Spinal cord (tissue), 10 donors: Measurements from ENCODE around the gene SLC66A1. TPM values are rescaled to one million over a fixed set of nuclear protein-coding genes. Genes with fewer than 3 reads are reported as not detected.

Source experiments
- DNase-seq, 6 donors: peaks; one replicate each; pipeline versions ENCODE4 v3.0.0 to v3.0.0-alpha.2; 2013 to 2015; ENCODE audit warnings: low spot score in 6 of 6, low read depth in 4 of 6
- H3K27ac ChIP-seq: one replicate; pipeline ENCODE4 v1.5.1; 2013; ENCODE audit warnings: low read depth, low read length, control low read depth
- H3K27me3 ChIP-seq: one replicate; pipeline ENCODE4 v1.6.1; 2013; ENCODE audit warnings: low read length; ENCODE audit not compliant: control insufficient read depth, insufficient read depth
- H3K36me3 ChIP-seq: one replicate; pipeline ENCODE4 v1.6.1; 2013; ENCODE audit warnings: low read length; ENCODE audit not compliant: control insufficient read depth, insufficient read depth
- H3K4me1 ChIP-seq: one replicate; pipeline ENCODE4 v1.6.1; 2013; ENCODE audit warnings: low read length; ENCODE audit not compliant: control insufficient read depth, insufficient read depth
- H3K4me3 ChIP-seq: one replicate; pipeline ENCODE4 v1.5.1; 2013; ENCODE audit warnings: low read depth, low read length, control low read depth
- H3K9me3 ChIP-seq: one replicate; pipeline ENCODE4 v1.6.1; 2013; ENCODE audit warnings: low read length; ENCODE audit not compliant: control insufficient read depth, insufficient read depth
- WGBS: methylation state at CpG from one replicate; pipeline ENCODE4 v1.1.5; 2013; ENCODE audit warnings: missing lambda C conversion rate; ENCODE audit not compliant: insufficient coverage; 5-methylcytosine and 5-hydroxymethylcytosine counted together
- polyA plus RNA-seq, 2 donors: library from polyadenylated mRNA; unstranded; fragments of 120-200 nt; gene quantifications; one replicate each; pipeline ENCODE4 v1.2.1, GENCODE V29; 2013; ENCODE audit not compliant: insufficient read length in 2 of 2
- total RNA-seq, 2 donors: library from RNA; depleted of rRNA in 1 of 2; stranded (reverse); fragments of 120-200 nt in 1 of 2; fragments of >200 nt in 1 of 2; gene quantifications; one replicate each; pipeline versions ENCODE4 v1.2.3 to v1.2.4, GENCODE V29; 2013 to 2014
- donor health status: healthy.

Gene SLC66A1
- total and polyA plus RNA-seq, 4 donors: 12.2 to 24.0 (median 19.5) TPM

DNA sequence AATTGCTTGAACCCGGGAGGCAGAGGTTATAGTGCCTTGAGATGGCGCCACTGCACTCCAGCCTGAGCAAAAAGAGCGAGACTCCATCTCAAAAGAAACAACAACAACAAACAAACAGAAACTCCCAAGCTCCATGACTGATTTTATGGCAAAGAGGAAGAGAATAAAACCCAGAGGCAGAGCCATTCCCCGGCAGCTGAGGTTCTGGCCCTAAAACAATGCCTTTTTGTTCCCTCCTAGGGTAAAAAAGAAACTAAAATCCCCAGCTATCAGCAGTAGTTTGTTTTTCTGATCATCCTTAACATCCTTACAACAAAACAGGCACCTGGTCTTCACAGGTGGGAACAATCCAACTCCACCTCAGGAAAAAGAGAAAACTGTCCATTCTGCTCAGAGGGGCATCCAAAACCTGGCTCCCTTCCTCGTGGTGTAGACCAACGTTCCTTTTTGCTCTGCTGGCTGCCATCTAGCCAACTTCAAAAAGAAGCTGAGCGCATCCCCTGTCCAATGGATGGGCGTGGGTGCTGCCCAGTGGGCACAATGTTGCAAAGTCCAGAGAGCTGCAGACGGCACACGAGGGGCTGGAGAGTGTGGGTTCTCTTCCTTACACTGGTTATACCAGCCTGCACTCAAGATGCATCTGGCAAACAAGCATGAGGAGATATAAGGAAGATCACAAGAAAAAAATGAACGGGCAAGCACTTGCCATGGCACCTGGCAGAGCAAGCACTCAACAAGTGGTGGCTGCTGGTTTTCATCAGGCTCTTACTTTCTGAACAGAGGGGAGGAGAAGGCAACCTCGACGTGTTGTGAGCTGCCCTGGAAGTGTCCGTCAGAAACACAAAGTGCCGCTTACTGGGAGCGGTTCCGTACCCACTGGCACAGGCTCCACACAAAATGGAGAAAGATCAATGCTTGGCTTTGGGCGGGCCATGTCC lies 54.7 kb downstream of the SLC66A1 start:
- Histone ChIP-seq H3K27ac (peak overlapping the region; percentile 55), H3K4me3 (no peak overlapping the region), H3K4me1 (peaks cover 43% of the 10 kb centered on the region), H3K36me3 (peaks cover 20% of the 10 kb centered on the region), H3K27me3 (no peaks in the 10 kb centered on the region), H3K9me3 (no peaks in the 10 kb centered on the region)
- DNase-seq: no peak
- WGBS: 70% methylated on average over 13 of the region's 18 CpGs

DNA sequence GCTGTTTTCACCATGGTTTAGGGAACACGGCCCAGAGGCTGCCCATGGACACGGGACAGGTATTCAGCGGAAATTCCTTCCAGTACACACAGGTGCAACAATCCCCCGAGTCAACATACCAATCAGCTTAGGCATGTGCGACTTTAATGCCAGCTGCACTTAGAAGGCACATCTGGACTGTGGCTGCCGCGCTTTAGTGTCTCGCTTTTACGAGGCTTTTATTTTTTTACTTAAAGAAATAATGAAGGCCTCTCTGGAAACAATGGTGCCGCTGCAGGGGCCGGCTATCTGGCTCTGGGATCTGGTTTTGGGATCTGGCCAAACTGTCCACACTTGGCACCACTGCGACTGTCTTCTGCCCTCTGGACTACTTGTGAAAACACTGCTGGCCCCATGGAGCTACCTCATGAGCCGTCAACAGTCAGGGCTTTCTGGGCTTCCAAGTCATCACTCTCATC lies 55.5 kb downstream of the SLC66A1 start:
- H3K27ac ChIP-seq: peak overlapping the region; percentile 40

DNA sequence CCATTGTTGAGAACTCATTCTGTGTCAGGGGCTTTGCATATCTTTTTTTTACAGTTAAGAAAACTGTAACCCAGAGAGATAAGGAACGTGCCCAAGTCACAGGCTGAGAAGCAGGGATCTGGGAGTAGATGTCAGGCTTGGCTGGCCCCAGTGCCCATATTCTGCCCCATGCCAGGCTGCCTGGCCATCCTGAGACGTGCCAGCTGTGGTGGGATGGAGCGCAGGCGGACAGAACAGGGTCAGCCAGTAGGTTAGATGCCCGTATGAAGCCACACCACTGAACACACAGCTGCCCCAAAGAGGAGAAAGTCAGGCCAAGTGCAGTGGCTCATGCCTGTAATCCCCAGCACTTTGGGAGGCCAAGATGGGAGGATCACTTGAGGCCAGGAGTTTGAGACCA lies 55.9 kb downstream of the SLC66A1 start:
- H3K27ac ChIP-seq: peak overlapping the region; percentile 40
- H3K4me1 ChIP-seq: peaks cover 43% of the 10 kb centered on the region

More for the DNA sequence above, 55.5 kb downstream of the SLC66A1 start:
- H3K4me1 ChIP-seq: peaks cover 43% of the 10 kb centered on the region
- peak in 1 of 6 donors; percentile 42 for DNase-seq
- no peak overlapping the region for H3K4me3 ChIP-seq
- no peaks in the 10 kb centered on the region for H3K9me3 ChIP-seq
- no peaks in the 10 kb centered on the region for H3K27me3 ChIP-seq
- H3K36me3 ChIP-seq: peaks cover 25% of the 10 kb centered on the region
- 52% methylated on average over 10 of the region's 13 CpGs for WGBS

DNA sequence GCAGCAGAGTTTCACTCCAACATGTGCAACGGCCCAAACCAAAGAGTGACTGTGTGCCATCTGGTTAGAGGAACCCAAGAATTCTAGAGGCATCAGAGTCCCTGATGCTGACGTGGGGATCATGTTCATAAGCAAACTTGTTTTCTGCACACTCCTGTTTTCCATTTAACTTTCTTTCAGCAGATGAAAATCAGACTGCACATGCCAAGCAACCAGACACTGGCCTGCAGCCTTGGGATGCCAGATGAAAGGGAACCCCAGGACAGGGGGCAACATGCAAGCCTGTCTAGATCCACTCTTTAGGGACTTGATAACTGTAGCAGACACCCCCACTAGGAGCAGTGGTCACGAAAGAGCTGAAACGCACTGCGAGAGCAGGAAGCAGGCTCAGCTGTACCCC lies 56.8 kb downstream of the SLC66A1 start:
- WGBS: 92% methylated on average over 5 of the region's 5 CpGs
- peaks cover 30% of the 10 kb centered on the region for H3K36me3 ChIP-seq
- no peak for DNase-seq
- peak overlapping the region; percentile 55 for H3K27ac ChIP-seq
- no peaks in the 10 kb centered on the region for H3K9me3 ChIP-seq
- no peak overlapping the region for H3K4me3 ChIP-seq
- H3K27me3 ChIP-seq: no peaks in the 10 kb centered on the region
- peaks cover 38% of the 10 kb centered on the region for H3K4me1 ChIP-seq

More for the DNA sequence above, 55.9 kb downstream of the SLC66A1 start:
- Histone ChIP-seq H3K36me3 (peaks cover 28% of the 10 kb centered on the region), H3K4me3 (no peak overlapping the region), H3K27me3 (no peaks in the 10 kb centered on the region), H3K9me3 (no peaks in the 10 kb centered on the region)
- 93% methylated on average over 5 of the region's 5 CpGs for WGBS
- DNase-seq: no peak

DNA sequence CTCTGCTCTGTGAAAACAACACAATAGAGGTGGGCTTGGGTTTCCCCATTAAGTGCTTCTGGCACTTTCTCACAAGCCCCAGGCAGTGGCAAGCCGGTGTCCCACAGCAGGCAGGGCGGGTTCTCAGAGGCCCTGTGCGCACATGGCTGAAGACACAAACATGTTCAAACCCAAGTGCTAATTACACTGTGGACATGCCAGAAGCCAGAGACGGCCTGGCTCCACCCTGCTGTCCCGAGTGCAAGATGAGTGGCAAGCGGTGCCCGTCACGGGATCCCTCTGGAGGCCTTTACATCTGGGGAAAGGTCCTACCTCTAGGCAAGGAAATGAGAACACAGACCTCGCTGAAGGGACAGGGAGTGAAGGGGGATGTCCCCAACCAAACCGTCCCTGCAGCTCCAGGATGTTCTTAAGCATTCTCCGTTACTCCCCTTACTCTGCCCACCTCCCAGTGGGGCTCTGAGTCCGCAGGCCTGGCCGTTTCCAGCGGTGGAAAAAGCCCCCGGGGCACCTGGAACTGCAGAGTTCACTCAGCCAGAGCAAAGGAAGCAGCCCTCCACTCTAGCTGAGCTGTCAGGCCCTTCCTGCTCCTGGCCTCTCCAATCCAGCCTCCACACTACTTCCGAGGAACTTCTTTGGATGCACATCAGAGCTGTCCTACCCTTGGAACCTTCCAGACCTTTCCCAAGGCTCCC lies 57.4 kb downstream of the SLC66A1 start:
- H3K27ac ChIP-seq: peak overlapping the region; percentile 55
- no peak overlapping the region for H3K4me3 ChIP-seq
- H3K36me3 ChIP-seq: peaks cover 33% of the 10 kb centered on the region
- 74% methylated on average over 9 of the region's 16 CpGs for WGBS
- peaks cover 39% of the 10 kb centered on the region for H3K4me1 ChIP-seq
- H3K9me3 ChIP-seq: no peaks in the 10 kb centered on the region
- DNase-seq: no peak
- no peaks in the 10 kb centered on the region for H3K27me3 ChIP-seq

DNA sequence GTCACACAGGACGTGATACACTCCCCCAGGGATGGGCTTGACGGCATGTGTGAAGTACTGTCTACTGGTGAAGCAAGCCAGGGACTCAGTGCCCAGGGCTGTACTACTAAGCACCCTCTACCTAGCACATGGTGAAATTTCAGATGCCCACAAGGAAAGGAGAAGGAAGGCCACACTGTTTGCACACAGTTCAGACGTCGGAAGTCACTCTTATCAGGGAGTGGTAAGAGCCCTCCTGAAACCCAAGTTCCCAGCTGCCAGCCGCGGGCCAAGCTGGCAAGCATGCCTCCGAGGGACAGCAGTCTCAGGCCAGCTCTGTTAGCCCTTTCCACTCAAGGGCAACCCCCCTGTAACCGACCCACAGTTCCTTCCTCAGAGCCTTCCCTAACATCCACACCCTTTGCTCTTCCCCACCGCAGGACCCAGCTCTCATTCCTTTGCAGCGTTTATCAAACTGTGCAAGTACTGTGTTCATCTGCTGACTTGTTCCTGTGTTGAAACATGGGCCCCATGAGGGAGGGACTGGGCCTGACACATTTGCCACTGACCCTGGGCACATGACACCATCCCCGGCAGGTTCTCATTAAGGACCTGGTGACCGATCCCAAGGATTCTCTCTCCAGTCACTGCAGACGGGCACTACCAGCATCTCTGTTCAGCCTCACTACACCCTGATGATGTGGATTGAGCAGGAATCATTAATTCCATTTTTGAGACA lies 58.5 kb downstream of the SLC66A1 start:
- DNase-seq: no peak
- WGBS: 90% methylated on average over 10 of the region's 13 CpGs
- no peak overlapping the region for H3K27ac ChIP-seq
- no peak overlapping the region for H3K4me3 ChIP-seq
- H3K36me3 ChIP-seq: peaks cover 40% of the 10 kb centered on the region
- no peaks in the 10 kb centered on the region for H3K9me3 ChIP-seq
- no peaks in the 10 kb centered on the region for H3K27me3 ChIP-seq
- peaks cover 48% of the 10 kb centered on the region for H3K4me1 ChIP-seq

DNA sequence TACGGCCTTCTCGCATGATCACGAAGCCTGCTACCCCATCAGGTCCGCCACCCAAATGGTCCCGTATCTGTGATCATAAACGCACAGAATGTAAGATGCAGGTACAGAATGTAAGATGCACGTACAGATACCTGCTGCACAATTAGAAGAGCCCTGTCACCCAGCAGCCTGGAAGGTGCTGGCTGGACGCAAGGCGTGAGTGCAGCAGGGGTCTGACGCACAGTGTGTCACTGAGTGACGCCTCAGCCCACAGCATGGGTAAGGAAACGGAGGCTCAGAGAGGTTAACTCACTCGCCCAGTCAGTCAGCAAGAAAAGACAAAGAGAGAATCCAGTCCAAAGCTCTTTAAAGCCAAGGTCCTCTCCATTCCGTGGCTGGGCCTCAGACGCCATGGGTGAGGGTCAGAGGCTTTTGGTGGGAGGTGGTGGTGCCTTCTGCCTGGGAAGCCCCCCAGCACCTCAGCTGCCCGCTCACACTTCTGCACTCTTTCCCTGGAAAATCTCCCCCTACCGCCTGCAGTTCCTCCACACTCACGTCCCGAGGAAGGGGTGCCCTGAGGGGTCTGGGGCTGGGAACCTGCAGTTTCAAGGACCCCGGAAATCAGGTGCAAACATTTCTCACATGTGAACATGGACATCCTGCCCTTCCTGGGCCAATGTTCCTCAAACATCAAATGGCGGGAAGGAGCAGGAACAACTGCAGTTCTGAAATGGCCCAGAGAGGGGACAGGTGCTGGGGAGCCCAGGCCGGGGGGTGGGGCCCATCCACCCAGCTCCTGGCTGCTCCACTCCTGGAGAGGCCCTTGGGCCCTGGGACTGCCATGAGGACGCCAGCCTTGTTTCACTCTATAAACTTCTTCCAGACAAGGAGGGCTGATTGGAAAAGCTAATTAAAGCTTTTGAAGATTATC lies 59.4 kb downstream of the SLC66A1 start:
- Histone ChIP-seq H3K9me3 (no peaks in the 10 kb centered on the region), H3K27ac (no peak overlapping the region), H3K36me3 (peaks cover 40% of the 10 kb centered on the region), H3K4me1 (peaks cover 46% of the 10 kb centered on the region), H3K4me3 (no peak overlapping the region), H3K27me3 (no peaks in the 10 kb centered on the region)
- DNase-seq: no peak
- WGBS: 97% methylated on average over 20 of the region's 23 CpGs

DNA sequence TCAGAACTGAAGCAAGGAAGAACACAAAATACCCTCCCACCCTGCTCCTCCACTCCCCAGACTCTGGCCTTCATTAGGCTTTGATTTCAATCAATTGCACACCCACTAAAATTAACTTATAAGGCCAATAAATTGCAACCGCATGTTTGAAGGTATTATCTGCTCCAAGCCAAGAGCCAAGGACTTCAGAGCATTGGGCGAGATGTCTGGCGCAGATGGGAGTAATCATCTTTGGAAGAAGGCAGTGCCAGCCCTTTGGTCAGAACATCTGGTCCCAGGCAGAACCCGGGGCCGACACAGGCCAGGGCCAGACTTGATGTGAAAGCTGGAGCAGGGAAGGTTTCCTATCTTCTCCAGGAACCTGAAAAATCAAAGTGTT lies 60.0 kb downstream of the SLC66A1 start:
- Histone ChIP-seq H3K9me3 (no peaks in the 10 kb centered on the region), H3K27ac (no peak overlapping the region), H3K36me3 (peaks cover 40% of the 10 kb centered on the region), H3K4me1 (peaks cover 40% of the 10 kb centered on the region), H3K4me3 (no peak overlapping the region), H3K27me3 (no peaks in the 10 kb centered on the region)
- WGBS: 89% methylated on average over 5 of the region's 5 CpGs
- no peak for DNase-seq
